Body of pancreas (tissue), 4 donors: ENCODE results near the gene MAPK8IP3. TPM values are rescaled to one million over a fixed set of nuclear protein-coding genes. Genes with fewer than 3 reads are reported as not detected.
"Not testable (repeated sequence)": the region's sequence is repeated elsewhere in the genome, so short reads cannot be mapped to it uniquely, and the experiment has no call there.

Experiments
- ATAC-seq: fragments of 150-250 bp; one replicate; pipeline ENCODE4 v1.9.1; 2016
- DNase-seq, 4 donors: peaks; one replicate each; pipeline ENCODE4 v3.0.0-alpha.2; 2019
- H3K27ac ChIP-seq, 4 donors: fragments of 200-600 bp; sonication (generic); 1 replicate in 3 of 4; 2 replicates in 1 of 4; pipeline versions ENCODE4 v1.5.1 to v1.6.1; 2016 to 2019; ENCODE audit warnings: mild to moderate bottlenecking in 1 of 4, mixed read lengths in 1 of 4, moderate library complexity in 1 of 4
- H3K27me3 ChIP-seq, 2 donors: fragments of 200-600 bp; sonication (generic); one replicate each; pipeline ENCODE4 v1.6.0; 2016; ENCODE audit warnings: mild to moderate bottlenecking in 1 of 2
- H3K36me3 ChIP-seq, 2 donors: fragments of 200-600 bp; sonication (generic); replicated peaks in 1 of 2; 2 replicates each; pipeline ENCODE4 v1.5.1; 2016; ENCODE audit warnings: low read depth in 2 of 2; ENCODE audit not compliant: insufficient read depth in 1 of 2
- H3K4me1 ChIP-seq: fragments of 200-600 bp; sonication (generic); one replicate; pipeline ENCODE4 v1.6.0; 2016
- H3K4me3 ChIP-seq, 2 donors: fragments of 200-600 bp; sonication (generic); 1 replicate in 1 of 2; 2 replicates in 1 of 2; pipeline ENCODE4 v1.5.1; 2016 to 2019
- H3K9me3 ChIP-seq, 3 donors: fragments of 200-600 bp; sonication (generic); 1 replicate in 2 of 3; 2 replicates in 1 of 3; pipeline ENCODE4 v1.5.1; 2016
- POLR2A ChIP-seq, 3 donors: fragments of 450-650 bp; IDR thresholded peaks; one replicate each; pipeline ENCODE4 v1.6.1; 2016; ENCODE audit warnings: antibody characterized with exemption in 3 of 3, mild to moderate bottlenecking in 2 of 3
- WGBS, 2 donors: methylation state at CpG; one replicate each; pipeline ENCODE4 v1.1.5; 2017; 5-methylcytosine and 5-hydroxymethylcytosine counted together
- intact Hi-C: fragments of 100-400 bp; cut with DNase I; formaldehyde crosslinking; loops from one replicate; pipeline ENCODE4 v1.15.1; 2023
- total RNA-seq, 2 donors: library from RNA; depleted of rRNA; stranded (reverse); fragments of >200 nt; gene quantifications; one replicate each; pipeline ENCODE4 v1.1.0, GENCODE V29; 2016
- TF ChIP-seq, protein P1 (sequence below), 7 experiments: fragments of 450-650 bp in 4 of 7; fragments of 200-600 bp in 3 of 7; sonication (generic) in 3 of 7; IDR thresholded peaks; one replicate each; pipeline ENCODE4 v1.5.1; 2016 to 2019; ENCODE audit warnings: antibody characterized with exemption in 7 of 7

MAPK8IP3 gene
- total RNA-seq, 2 donors from 2014 or later = 79.9 to 103 TPM

DNA sequence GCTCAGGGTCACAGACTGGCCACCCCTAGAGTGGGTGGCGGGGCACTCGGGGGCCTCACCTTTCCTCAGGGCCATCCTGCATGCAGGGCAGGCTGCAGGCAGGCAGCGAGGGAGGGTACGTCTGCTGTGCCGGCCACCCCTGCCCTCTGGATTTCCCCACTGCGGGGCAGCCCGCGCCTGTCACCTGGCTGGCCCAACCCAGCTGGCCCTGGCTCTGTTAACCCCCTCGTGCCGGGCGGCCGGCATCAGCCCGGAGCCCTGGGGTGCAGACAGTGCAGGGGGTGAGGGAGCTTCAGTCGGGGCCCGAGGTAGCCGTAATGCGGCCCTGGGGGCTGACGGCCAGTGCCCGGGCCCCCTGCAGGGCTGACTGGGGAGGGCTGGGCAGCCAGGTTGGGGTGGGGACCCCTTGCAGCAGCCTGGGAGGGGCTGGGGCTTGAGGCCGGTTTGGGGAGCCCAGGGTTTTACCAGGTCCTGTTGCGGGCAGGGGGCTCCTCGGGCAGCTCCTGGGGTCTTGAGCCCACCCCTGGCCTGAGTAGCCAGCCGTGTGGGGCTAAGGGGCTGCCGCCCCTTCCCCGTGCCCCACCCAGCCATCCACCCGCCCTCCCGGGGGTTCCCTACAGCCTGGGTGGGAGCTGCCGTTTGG is 87.7 kb downstream of the MAPK8IP3 start, which contains the start of gene IGFALS:
IGFALS (minus strand) TSS at position 128 of the 643 bp plus-strand sequence; CDS start at position 75, 53 bp downstream.
- H3K9me3 ChIP-seq = no peaks in the 10 kb centered on the region
- no peaks in the 10 kb centered on the region for H3K27me3 ChIP-seq
- H3K36me3 ChIP-seq = no peaks in the 10 kb centered on the region
- 18% methylated on average over 28 of the region's 28 CpGs; no CpG with 5 or more reads in 1 of the 2 donors for WGBS, 2 donors
- H3K27ac ChIP-seq = peak within 1 kb of the TSS; percentile 47 to 83 (median 72)
- DNase-seq = peak; percentile 55 to 64 (median 60)
- ATAC-seq = peak; percentile 68
- H3K4me1 ChIP-seq = peaks cover 27% of the 10 kb centered on the region
- TF ChIP-seq POLR2A (IDR thresholded peaks at IDR 0.05) = peak in 1 of 3 donors; percentile 4
- TF ChIP-seq, protein P1, sequence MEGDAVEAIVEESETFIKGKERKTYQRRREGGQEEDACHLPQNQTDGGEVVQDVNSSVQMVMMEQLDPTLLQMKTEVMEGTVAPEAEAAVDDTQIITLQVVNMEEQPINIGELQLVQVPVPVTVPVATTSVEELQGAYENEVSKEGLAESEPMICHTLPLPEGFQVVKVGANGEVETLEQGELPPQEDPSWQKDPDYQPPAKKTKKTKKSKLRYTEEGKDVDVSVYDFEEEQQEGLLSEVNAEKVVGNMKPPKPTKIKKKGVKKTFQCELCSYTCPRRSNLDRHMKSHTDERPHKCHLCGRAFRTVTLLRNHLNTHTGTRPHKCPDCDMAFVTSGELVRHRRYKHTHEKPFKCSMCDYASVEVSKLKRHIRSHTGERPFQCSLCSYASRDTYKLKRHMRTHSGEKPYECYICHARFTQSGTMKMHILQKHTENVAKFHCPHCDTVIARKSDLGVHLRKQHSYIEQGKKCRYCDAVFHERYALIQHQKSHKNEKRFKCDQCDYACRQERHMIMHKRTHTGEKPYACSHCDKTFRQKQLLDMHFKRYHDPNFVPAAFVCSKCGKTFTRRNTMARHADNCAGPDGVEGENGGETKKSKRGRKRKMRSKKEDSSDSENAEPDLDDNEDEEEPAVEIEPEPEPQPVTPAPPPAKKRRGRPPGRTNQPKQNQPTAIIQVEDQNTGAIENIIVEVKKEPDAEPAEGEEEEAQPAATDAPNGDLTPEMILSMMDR (IDR thresholded peaks at IDR 0.05) = no peak
- intact Hi-C loops = no loop called here
- no peak within 1 kb of the TSS for H3K4me3 ChIP-seq

DNA sequence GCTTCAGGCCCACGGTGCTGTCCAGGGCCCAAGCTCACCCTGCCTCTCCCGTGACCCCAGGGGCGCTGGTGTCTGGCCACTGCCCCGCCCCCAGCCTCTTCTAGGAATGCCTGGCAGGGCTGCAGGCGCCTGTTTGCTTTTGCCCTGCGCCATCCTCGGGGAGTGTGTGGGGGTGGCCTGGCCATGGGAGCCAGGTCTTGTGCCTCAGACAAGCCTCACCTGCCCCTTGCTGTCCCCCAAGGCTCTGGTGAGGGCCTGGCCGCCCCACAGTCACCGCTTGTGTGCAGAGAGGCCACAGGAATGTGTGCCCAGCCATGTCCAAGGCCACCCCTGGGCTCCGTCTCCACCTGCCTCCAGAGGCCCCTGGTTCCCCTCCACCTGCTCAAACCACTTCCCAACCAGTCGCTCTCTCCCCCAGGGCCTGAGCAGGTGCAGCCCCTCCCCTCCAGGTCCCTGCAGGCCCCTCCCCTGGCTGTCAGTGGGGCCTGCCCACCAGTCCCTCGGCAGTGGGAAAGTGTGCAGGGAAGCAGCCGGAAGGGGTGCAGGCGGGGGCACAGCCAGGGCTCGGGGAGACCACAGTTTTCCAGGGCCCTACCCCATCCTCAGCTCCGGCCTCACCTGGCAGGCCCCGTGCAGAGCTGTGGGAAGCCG is 88.4 kb downstream of the MAPK8IP3 start:
- WGBS, 2 donors = 13 to 22% methylated on average over 4 to 18 of the region's 18 CpGs
- Histone ChIP-seq H3K27ac (peak overlapping the region; percentile 47 to 83 (median 72)), H3K9me3 (no peaks in the 10 kb centered on the region), H3K27me3 (no peaks in the 10 kb centered on the region), H3K36me3 (no peaks in the 10 kb centered on the region), H3K4me1 (peaks cover 27% of the 10 kb centered on the region), H3K4me3 (no peak overlapping the region)
- peak; percentile 49 to 68 (median 59) for DNase-seq
- peak; percentile 70 for ATAC-seq
- peak in 2 of 3 donors; percentile 41 to 53 for TF ChIP-seq POLR2A (IDR thresholded peaks at IDR 0.05)
- TF ChIP-seq, protein P1 (IDR thresholded peaks at IDR 0.05) = no peak
- intact Hi-C loops = no loop called here

DNA sequence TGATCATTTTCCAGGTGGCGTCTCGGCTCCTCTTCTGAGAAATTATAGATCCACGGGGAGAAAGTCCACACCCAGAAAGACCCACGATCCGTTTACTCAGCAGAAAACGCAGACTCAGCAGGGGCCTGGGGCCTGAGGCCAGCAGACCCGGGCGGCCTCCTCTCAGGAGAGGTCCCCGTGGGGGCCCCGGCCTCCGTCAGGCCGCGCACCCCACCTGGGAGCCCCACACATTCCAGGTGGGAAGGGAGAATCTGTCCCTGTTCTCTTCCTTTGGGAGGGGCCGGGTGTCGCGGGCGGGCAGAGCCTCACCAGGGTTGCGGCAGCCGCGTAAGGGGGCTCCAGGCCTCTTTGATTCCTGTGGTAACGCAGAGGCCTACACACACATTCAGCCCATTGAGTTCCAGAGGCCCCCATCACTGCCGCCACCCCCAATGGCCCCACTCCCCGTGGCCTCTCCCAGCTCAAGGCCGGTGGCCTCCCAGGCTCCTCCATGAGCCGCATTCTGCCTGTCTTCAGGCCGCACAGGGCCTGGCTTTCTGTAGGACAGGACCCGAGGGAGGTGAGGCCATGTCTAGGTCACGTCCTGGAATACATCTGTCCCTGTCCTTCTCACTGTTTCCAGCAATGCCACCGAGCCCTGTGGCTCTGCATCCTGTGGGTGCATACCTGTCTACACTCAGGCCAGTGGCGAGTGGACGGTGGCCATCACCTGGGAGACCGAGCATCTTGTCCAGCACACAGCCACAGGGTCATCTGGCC is 89.1 kb downstream of the MAPK8IP3 start:
- intact Hi-C loops = no loop called here
- DNase-seq = peak in 1 of 4 donors; percentile 11
- Histone ChIP-seq H3K27me3 (no peaks in the 10 kb centered on the region), H3K9me3 (no peaks in the 10 kb centered on the region), H3K36me3 (no peaks in the 10 kb centered on the region), H3K4me3 (no peak overlapping the region), H3K4me1 (peaks cover 27% of the 10 kb centered on the region), H3K27ac (peak overlapping the region; percentile 47 to 83 (median 72))
- TF ChIP-seq POLR2A (IDR thresholded peaks at IDR 0.05) = no peak
- TF ChIP-seq, protein P1 (IDR thresholded peaks at IDR 0.05) = no peak
- no peak for ATAC-seq
- WGBS, 2 donors = 59 to 89% methylated on average over 4 to 32 of the region's 32 CpGs

DNA sequence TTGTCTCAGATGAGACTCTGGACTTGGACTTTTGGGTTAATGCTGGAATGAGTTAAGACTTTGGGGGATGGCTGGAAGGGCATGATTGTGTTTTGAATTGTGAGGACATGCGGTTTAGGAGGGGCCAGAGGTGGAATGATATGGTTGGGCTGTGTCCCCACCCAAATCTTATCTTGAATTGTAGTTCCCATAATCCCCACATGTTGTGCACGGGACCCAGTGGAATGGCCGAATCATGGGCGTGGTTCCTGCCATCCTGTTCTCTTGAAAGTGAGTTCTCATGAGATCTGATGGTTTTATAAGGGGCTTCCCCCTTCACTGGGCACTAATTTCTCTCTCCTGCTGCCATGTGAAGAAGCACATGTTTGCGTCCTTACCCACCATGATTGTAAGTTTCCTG is 93.3 kb downstream of the MAPK8IP3 start:
- H3K4me3 ChIP-seq, H3K9me3 ChIP-seq, H3K36me3 ChIP-seq, H3K27me3 ChIP-seq, H3K27ac ChIP-seq, DNase-seq, intact Hi-C loops, ATAC-seq: not testable (repeated sequence)
- 68 to 98% methylated on average over 5 of the region's 5 CpGs for WGBS, 2 donors
- peaks cover 11% of the 10 kb centered on the region for H3K4me1 ChIP-seq

DNA sequence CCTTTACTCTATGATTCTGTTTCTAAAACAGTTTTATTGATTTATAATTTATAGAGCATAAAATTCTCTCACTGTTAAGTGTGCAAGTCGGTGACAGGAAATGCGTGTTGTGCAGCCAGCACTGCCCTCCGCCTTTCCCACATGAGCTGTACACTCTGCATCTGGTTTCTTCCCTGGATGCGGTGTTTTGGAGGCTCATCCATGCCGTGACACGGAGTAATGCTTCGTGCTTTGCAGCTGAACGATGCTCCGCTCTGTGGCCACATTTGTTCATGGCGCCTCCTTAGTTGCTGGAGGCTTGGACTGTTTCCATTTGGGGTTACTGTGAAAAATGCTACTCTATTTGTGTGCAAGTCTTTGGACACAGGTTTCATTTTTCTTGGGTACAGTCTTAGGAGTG is 94.7 kb downstream of the MAPK8IP3 start:
- TF ChIP-seq, protein P1 (IDR thresholded peaks at IDR 0.05) = no peak
- no peak for TF ChIP-seq POLR2A (IDR thresholded peaks at IDR 0.05)
- H3K36me3 ChIP-seq = no peaks in the 10 kb centered on the region
- no peak overlapping the region for H3K27ac ChIP-seq
- DNase-seq = no peak
- H3K27me3 ChIP-seq = no peaks in the 10 kb centered on the region
- no peak for ATAC-seq
- no peaks in the 10 kb centered on the region for H3K4me1 ChIP-seq
- 83 to 84% methylated on average over 10 of the region's 10 CpGs for WGBS, 2 donors
- intact Hi-C loops = no loop called here
- no peak overlapping the region for H3K4me3 ChIP-seq
- H3K9me3 ChIP-seq = no peaks in the 10 kb centered on the region
